ENCODE data around the gene CDKAL1.

DNA sequence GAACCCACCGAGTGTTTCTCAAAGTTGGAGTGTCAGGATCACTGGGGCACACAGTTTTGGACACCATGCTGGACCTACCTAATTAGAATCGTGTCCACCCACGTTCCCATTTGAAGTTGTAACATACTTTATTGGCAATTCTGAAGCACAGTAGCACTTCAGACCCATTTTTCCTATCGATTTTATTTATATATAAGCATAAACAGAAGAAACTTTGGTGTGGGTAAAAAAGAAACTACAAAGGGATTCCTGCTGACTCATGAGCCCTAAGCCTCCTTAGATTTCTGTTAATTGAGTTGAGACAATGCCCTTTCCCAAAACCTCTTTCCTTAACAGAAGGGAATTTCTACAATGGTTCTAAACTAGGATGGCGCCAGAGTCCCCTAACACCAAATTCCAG is 398.0 kb downstream of the CDKAL1 start:
- no peak for TF ChIP-seq EZH2phosphoT487 (IDR thresholded peaks at IDR 0.05; ENCODE audit: low read depth)
- TF ChIP-seq, protein P1, sequence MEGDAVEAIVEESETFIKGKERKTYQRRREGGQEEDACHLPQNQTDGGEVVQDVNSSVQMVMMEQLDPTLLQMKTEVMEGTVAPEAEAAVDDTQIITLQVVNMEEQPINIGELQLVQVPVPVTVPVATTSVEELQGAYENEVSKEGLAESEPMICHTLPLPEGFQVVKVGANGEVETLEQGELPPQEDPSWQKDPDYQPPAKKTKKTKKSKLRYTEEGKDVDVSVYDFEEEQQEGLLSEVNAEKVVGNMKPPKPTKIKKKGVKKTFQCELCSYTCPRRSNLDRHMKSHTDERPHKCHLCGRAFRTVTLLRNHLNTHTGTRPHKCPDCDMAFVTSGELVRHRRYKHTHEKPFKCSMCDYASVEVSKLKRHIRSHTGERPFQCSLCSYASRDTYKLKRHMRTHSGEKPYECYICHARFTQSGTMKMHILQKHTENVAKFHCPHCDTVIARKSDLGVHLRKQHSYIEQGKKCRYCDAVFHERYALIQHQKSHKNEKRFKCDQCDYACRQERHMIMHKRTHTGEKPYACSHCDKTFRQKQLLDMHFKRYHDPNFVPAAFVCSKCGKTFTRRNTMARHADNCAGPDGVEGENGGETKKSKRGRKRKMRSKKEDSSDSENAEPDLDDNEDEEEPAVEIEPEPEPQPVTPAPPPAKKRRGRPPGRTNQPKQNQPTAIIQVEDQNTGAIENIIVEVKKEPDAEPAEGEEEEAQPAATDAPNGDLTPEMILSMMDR (IDR thresholded peaks at IDR 0.05; ENCODE audit: low read depth, low read length), result no peak
